GM23338 (cell line): Measurements from ENCODE around the gene CAMSAP1. TPM values are rescaled to one million over a fixed set of nuclear protein-coding genes. Genes with fewer than 3 reads are reported as not detected.

Experiments
- ATAC-seq: fragments of 200-7000 bp; cut with Tn5 transposase; 3 replicates; pipeline ENCODE4 v1.9.1; 2020
- DNase-seq: peaks from one replicate; pipeline ENCODE4 v3.0.0-alpha.2; 2015; ENCODE audit warnings: low spot score
- H2AFZ ChIP-seq: fragments of 200-600 bp; sonication (generic); 2 replicates; pipeline ENCODE4 v1.8.0; 2016; ENCODE audit warnings: antibody characterized with exemption, mild to moderate bottlenecking, moderate library complexity
- H3F3A ChIP-seq: fragments of 200-600 bp; sonication (generic); replicated peaks from 2 replicates; pipeline ENCODE4 v1.8.0; 2017; ENCODE audit warnings: antibody characterized with exemption, mixed run types, low read depth
- H3K27ac ChIP-seq: fragments of 200-600 bp; sonication (generic); 2 replicates; pipeline ENCODE4 v1.6.1; 2016; ENCODE audit warnings: low read depth
- H3K27me3 ChIP-seq: fragments of 200-600 bp; sonication (generic); 2 replicates; pipeline ENCODE4 v1.8.0; 2016; ENCODE audit warnings: mild to moderate bottlenecking, mixed run types, moderate library complexity; ENCODE audit not compliant: insufficient read depth
- H3K36me3 ChIP-seq: fragments of 200-600 bp; sonication (generic); 2 replicates; pipeline ENCODE4 v1.8.0; 2016; ENCODE audit warnings: mild to moderate bottlenecking; ENCODE audit not compliant: insufficient read depth
- H3K4me1 ChIP-seq: fragments of 200-600 bp; sonication (generic); 2 replicates; pipeline ENCODE4 v1.8.0; 2016; ENCODE audit warnings: mild to moderate bottlenecking, moderate library complexity; ENCODE audit not compliant: insufficient read depth
- H3K4me2 ChIP-seq: fragments of 200-600 bp; sonication (generic); 2 replicates; pipeline ENCODE4 v1.7.1; 2017; ENCODE audit warnings: mixed run types
- H3K4me3 ChIP-seq: fragments of 200-600 bp; sonication (generic); 2 replicates; pipeline ENCODE4 v1.6.1; 2016; ENCODE audit warnings: mixed run types
- H3K79me2 ChIP-seq: fragments of 200-600 bp; sonication (generic); replicated peaks from 2 replicates; pipeline ENCODE4 v1.8.0; 2017; ENCODE audit warnings: mild to moderate bottlenecking; ENCODE audit not compliant: insufficient read depth
- H3K9me2 ChIP-seq: fragments of 200-600 bp; sonication (generic); 2 replicates; pipeline ENCODE4 v1.8.0; 2017; ENCODE audit not compliant: insufficient read depth
- H4K20me1 ChIP-seq: fragments of 200-600 bp; sonication (generic); replicated peaks from 2 replicates; pipeline ENCODE4 v1.8.0; 2017; ENCODE audit warnings: mild to moderate bottlenecking; ENCODE audit not compliant: insufficient read depth
- H3K27ac Mint-ChIP-seq: 2 replicates; pipeline ENCODE4 v1.8.0; 2020; ENCODE audit warnings: inconsistent platforms, mild to moderate bottlenecking, moderate library complexity, mixed read lengths
- H3K27me3 Mint-ChIP-seq: 3 replicates; pipeline ENCODE4 v1.8.0; 2022; ENCODE audit warnings: low read depth, mild to moderate bottlenecking, moderate library complexity, mixed read lengths, inconsistent platforms; ENCODE audit not compliant: insufficient read depth, poor library complexity
- H3K36me3 Mint-ChIP-seq: 3 replicates; pipeline ENCODE4 v1.8.0; 2021; ENCODE audit warnings: low read depth, mild to moderate bottlenecking, inconsistent platforms, moderate library complexity, mixed read lengths
- H3K4me1 Mint-ChIP-seq: 3 replicates; pipeline ENCODE4 v1.8.0; 2020; ENCODE audit warnings: mild to moderate bottlenecking, inconsistent platforms, mixed read lengths
- H3K4me3 Mint-ChIP-seq: 3 replicates; pipeline ENCODE4 v1.8.0; 2021; ENCODE audit warnings: moderate library complexity, mild to moderate bottlenecking, inconsistent platforms, mixed read lengths
- H3K9me3 Mint-ChIP-seq: 3 replicates; pipeline ENCODE4 v1.8.0; 2020; ENCODE audit warnings: moderate library complexity, mild to moderate bottlenecking, inconsistent platforms, mixed read lengths
- polyA plus RNA-seq: library from polyadenylated mRNA; unstranded; fragments of >200 nt; fragmentation: Nextera tagmentation; extraction: Ambion mirVana; gene quantifications from 2 replicates; pipeline ENCODE4 v1.2.1, GENCODE V29; 2016
- total RNA-seq: library from RNA; depleted of rRNA; stranded (reverse); fragments of >200 nt; shearing (Covaris generic); gene quantifications from 2 replicates; pipeline ENCODE4 v1.2.3, GENCODE V29; 2014
- TF ChIP-seq, protein P1 (sequence below): IDR thresholded peaks from one replicate; pipeline ENCODE4 v1.6.1; 2018; ENCODE audit warnings: antibody characterized with exemption; ENCODE audit not compliant: unreplicated experiment
- TF ChIP-seq, protein P2 (sequence below): fragments of 250-450 bp; sonication (Bioruptor Pico); IDR thresholded peaks from 2 replicates; pipeline ENCODE4 v1.5.0; 2020; ENCODE audit warnings: mild to moderate bottlenecking, moderate library complexity

The CAMSAP1 gene
- total and polyA plus RNA-seq, 2 experiments from 2014 or later, result 6.9 to 75.4 TPM

DNA sequence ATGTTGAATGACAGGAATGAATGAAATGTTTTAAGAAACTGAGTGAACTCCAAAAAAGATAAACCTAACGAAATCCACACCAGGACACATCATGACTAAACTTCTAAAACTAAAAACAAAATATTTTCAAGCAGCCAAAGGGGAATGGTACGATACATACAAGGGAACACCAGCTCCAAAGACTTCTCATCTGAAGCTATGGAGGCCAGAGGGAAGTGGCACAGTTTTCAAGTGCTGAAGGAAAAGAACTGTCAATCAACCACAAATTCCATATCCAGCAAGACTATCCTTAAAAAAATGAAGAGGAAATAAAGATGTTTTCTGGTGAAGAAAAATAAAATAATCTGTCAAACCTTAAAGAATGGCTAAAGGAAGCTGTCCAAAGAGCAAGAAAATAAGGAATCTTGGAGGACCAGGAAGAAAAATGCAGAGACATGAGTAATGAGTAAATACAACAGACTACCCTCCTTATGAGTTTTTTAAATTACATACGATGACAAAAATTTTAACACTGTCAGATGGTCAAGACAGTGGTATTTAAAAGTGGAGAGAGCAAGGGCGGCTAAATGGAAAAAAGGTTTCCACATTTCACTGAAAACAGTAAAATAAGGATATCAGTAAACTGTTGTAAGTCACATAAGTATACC lies 12.0 kb downstream of the CAMSAP1 start:
- no peak for ATAC-seq
- Histone ChIP-seq H3K27me3 (no peaks in the 10 kb centered on the region), H3K79me2 (peaks cover 100% of the 10 kb centered on the region), H3K4me3 (no peak overlapping the region), H3F3A (no peaks in the 10 kb centered on the region; the same call in 1 of the 2 replicates), H3K4me1 (peaks cover 21% of the 10 kb centered on the region), H3K9me2 (no peaks in the 10 kb centered on the region), H3K36me3 (no peaks in the 10 kb centered on the region; the same call in 1 of the 2 replicates), H4K20me1 (peaks cover 86% of the 10 kb centered on the region), H3K4me2 (no peak overlapping the region), H3K27ac (no peak overlapping the region), H2AFZ (no peak overlapping the region)
- Mint-ChIP-seq H3K4me1 (peaks cover 41% of the 10 kb centered on the region), H3K4me3 (no peak overlapping the region), H3K9me3 (peaks cover 11% of the 10 kb centered on the region; the same call in 2 of the 3 replicates), H3K27me3 (no peaks in the 10 kb centered on the region), H3K27ac (no peak overlapping the region), H3K36me3 (peaks cover 30% of the 10 kb centered on the region)
- no peak for DNase-seq
- TF ChIP-seq, protein P1, sequence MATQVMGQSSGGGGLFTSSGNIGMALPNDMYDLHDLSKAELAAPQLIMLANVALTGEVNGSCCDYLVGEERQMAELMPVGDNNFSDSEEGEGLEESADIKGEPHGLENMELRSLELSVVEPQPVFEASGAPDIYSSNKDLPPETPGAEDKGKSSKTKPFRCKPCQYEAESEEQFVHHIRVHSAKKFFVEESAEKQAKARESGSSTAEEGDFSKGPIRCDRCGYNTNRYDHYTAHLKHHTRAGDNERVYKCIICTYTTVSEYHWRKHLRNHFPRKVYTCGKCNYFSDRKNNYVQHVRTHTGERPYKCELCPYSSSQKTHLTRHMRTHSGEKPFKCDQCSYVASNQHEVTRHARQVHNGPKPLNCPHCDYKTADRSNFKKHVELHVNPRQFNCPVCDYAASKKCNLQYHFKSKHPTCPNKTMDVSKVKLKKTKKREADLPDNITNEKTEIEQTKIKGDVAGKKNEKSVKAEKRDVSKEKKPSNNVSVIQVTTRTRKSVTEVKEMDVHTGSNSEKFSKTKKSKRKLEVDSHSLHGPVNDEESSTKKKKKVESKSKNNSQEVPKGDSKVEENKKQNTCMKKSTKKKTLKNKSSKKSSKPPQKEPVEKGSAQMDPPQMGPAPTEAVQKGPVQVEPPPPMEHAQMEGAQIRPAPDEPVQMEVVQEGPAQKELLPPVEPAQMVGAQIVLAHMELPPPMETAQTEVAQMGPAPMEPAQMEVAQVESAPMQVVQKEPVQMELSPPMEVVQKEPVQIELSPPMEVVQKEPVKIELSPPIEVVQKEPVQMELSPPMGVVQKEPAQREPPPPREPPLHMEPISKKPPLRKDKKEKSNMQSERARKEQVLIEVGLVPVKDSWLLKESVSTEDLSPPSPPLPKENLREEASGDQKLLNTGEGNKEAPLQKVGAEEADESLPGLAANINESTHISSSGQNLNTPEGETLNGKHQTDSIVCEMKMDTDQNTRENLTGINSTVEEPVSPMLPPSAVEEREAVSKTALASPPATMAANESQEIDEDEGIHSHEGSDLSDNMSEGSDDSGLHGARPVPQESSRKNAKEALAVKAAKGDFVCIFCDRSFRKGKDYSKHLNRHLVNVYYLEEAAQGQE, result no peak
- TF ChIP-seq, protein P2, sequence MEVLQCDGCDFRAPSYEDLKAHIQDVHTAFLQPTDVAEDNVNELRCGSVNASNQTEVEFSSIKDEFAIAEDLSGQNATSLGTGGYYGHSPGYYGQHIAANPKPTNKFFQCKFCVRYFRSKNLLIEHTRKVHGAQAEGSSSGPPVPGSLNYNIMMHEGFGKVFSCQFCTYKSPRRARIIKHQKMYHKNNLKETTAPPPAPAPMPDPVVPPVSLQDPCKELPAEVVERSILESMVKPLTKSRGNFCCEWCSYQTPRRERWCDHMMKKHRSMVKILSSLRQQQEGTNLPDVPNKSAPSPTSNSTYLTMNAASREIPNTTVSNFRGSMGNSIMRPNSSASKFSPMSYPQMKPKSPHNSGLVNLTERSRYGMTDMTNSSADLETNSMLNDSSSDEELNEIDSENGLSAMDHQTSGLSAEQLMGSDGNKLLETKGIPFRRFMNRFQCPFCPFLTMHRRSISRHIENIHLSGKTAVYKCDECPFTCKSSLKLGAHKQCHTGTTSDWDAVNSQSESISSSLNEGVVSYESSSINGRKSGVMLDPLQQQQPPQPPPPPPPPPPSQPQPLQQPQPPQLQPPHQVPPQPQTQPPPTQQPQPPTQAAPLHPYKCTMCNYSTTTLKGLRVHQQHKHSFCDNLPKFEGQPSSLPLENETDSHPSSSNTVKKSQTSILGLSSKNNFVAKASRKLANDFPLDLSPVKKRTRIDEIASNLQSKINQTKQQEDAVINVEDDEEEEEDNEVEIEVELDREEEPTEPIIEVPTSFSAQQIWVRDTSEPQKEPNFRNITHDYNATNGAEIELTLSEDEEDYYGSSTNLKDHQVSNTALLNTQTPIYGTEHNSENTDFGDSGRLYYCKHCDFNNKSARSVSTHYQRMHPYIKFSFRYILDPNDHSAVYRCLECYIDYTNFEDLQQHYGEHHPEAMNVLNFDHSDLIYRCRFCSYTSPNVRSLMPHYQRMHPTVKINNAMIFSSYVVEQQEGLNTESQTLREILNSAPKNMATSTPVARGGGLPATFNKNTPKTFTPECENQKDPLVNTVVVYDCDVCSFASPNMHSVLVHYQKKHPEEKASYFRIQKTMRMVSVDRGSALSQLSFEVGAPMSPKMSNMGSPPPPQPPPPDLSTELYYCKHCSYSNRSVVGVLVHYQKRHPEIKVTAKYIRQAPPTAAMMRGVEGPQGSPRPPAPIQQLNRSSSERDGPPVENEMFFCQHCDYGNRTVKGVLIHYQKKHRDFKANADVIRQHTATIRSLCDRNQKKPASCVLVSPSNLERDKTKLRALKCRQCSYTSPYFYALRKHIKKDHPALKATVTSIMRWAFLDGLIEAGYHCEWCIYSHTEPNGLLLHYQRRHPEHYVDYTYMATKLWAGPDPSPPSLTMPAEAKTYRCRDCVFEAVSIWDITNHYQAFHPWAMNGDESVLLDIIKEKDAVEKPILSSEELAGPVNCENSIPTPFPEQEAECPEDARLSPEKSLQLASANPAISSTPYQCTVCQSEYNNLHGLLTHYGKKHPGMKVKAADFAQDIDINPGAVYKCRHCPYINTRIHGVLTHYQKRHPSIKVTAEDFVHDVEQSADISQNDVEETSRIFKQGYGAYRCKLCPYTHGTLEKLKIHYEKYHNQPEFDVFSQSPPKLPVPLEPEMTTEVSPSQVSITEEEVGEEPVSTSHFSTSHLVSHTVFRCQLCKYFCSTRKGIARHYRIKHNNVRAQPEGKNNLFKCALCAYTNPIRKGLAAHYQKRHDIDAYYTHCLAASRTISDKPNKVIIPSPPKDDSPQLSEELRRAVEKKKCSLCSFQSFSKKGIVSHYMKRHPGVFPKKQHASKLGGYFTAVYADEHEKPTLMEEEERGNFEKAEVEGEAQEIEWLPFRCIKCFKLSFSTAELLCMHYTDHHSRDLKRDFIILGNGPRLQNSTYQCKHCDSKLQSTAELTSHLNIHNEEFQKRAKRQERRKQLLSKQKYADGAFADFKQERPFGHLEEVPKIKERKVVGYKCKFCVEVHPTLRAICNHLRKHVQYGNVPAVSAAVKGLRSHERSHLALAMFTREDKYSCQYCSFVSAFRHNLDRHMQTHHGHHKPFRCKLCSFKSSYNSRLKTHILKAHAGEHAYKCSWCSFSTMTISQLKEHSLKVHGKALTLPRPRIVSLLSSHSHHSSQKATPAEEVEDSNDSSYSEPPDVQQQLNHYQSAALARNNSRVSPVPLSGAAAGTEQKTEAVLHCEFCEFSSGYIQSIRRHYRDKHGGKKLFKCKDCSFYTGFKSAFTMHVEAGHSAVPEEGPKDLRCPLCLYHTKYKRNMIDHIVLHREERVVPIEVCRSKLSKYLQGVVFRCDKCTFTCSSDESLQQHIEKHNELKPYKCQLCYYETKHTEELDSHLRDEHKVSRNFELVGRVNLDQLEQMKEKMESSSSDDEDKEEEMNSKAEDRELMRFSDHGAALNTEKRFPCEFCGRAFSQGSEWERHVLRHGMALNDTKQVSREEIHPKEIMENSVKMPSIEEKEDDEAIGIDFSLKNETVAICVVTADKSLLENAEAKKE (CRISPR knock-in tag), result no peak
